Astrocyte (in vitro differentiated cells and primary cell): Measurements from ENCODE around the gene CNTNAP1. TPM values are rescaled to one million over a fixed set of nuclear protein-coding genes. Genes with fewer than 3 reads are reported as not detected.

Experiments used
- DNase-seq: peaks from one replicate; pipeline ENCODE4 v3.0.0-alpha.2; 2010; ENCODE audit warnings: low read depth
- FAIRE-seq: peaks from 2 replicates; lab custom pipeline; 2011; peaks lifted over from hg19 to GRCh38; lab: Jason Lieb, UNC
- H2AFZ ChIP-seq: 2 replicates; pipeline ENCODE4 v1.6.0; 2012; ENCODE audit warnings: low read depth, low read length, inconsistent platforms
- H3K27ac ChIP-seq: 2 replicates; pipeline ENCODE4 v1.5.1; 2011; ENCODE audit warnings: low read depth, low read length, inconsistent platforms
- H3K27me3 ChIP-seq: 2 replicates; pipeline ENCODE4 v1.6.0; 2011; ENCODE audit warnings: low read length, inconsistent platforms; ENCODE audit not compliant: insufficient read depth
- H3K36me3 ChIP-seq: 2 replicates; pipeline ENCODE4 v1.5.1; 2011; ENCODE audit warnings: low read length, inconsistent platforms; ENCODE audit not compliant: insufficient read depth
- H3K4me1 ChIP-seq: 2 replicates; pipeline ENCODE4 v1.5.1; 2011; ENCODE audit warnings: low read length, inconsistent platforms; ENCODE audit not compliant: insufficient read depth
- H3K4me2 ChIP-seq: 2 replicates; pipeline ENCODE4 v1.6.0; 2012; ENCODE audit warnings: low read length, inconsistent platforms
- H3K4me3 ChIP-seq: 2 replicates; pipeline ENCODE4 v1.5.1; 2011; ENCODE audit warnings: low read depth, mild to moderate bottlenecking, low read length, inconsistent platforms; ENCODE audit not compliant: insufficient read depth
- H3K79me2 ChIP-seq: 2 replicates; pipeline ENCODE4 v1.6.0; 2012; ENCODE audit warnings: mild to moderate bottlenecking, low read length, inconsistent platforms; ENCODE audit not compliant: insufficient read depth
- H3K9ac ChIP-seq: 2 replicates; pipeline ENCODE4 v1.6.0; 2012; ENCODE audit warnings: mild to moderate bottlenecking, low read length, inconsistent platforms
- H3K9me3 ChIP-seq: 2 replicates; pipeline ENCODE4 v1.5.1; 2012; ENCODE audit warnings: low read depth, mild to moderate bottlenecking, low read length, inconsistent platforms; ENCODE audit not compliant: insufficient read depth
- H4K20me1 ChIP-seq: 2 replicates; pipeline ENCODE4 v1.6.0; 2012; ENCODE audit warnings: low read length, inconsistent platforms; ENCODE audit not compliant: insufficient read depth
- H3K27ac Mint-ChIP-seq: one replicate; pipeline ENCODE4 v1.8.0; 2021; ENCODE audit warnings: mild to moderate bottlenecking, mixed read lengths; ENCODE audit not compliant: unreplicated experiment
- H3K27me3 Mint-ChIP-seq: one replicate; pipeline ENCODE4 v1.8.0; 2021; ENCODE audit warnings: low read depth, mixed read lengths; ENCODE audit not compliant: unreplicated experiment
- H3K36me3 Mint-ChIP-seq: one replicate; pipeline ENCODE4 v1.8.0; 2021; ENCODE audit warnings: low read depth, mixed read lengths; ENCODE audit not compliant: unreplicated experiment
- H3K4me1 Mint-ChIP-seq: one replicate; pipeline ENCODE4 v1.8.0; 2021; ENCODE audit warnings: low read depth, mixed read lengths; ENCODE audit not compliant: unreplicated experiment
- H3K4me3 Mint-ChIP-seq: one replicate; pipeline ENCODE4 v1.8.0; 2021; ENCODE audit warnings: mild to moderate bottlenecking, moderate library complexity, mixed read lengths; ENCODE audit not compliant: unreplicated experiment
- H3K9me3 Mint-ChIP-seq: one replicate; pipeline ENCODE4 v1.8.0; 2021; ENCODE audit warnings: mild to moderate bottlenecking, mixed read lengths; ENCODE audit not compliant: unreplicated experiment
- EZH2 ChIP-seq: IDR thresholded peaks from 2 replicates; pipeline ENCODE4 v1.6.1; 2012; ENCODE audit warnings: mild to moderate bottlenecking, low read length, inconsistent platforms; ENCODE audit not compliant: insufficient read depth
- total RNA-seq: library from RNA; stranded (reverse); gene quantifications from 2 replicates; pipeline ENCODE4 v1.2.1, GENCODE V29; 2021
- TF ChIP-seq, protein P1 (sequence below): IDR thresholded peaks from 2 replicates; pipeline ENCODE4 v1.5.1; 2011; ENCODE audit warnings: low read depth, mild to moderate bottlenecking, inconsistent platforms, low read length, moderate library complexity; ENCODE audit not compliant: insufficient read depth

Gene CNTNAP1
- total RNA-seq, 1 donor from 2014 or later = 16.4 TPM

DNA sequence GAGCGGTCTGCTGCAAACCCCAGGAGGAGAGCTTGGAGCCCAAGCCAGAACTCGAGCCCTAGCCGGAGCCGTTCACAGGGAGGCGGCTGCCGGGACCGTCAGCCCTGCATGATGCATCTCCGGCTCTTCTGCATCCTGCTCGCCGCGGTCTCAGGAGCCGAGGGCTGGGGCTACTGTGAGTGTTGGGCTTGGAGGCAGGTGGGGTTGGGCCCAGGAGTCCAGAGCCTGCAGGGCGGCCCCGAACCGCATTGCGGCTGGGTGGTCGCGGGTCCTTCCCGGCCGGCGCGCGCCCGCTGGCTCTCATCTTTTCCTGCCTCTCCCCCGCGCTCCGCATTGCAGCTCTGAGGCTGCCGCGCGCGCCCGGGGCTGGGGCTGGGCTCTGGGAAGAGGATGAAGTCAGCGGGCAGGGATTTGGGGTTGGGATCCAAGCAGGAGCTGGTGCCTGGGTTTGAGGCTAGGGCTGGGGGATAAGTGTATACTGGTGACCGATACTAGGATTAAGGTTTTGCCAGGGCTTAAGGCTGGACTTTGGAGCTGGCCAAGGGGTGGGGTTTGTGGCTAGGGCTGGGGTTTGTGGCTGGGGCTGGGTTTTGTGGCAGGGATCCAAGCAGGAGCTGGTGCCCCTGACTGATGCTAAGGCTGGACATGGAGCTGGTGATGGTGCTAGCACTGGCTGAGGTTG, 532 bp downstream of the CNTNAP1 start:
- FAIRE-seq (no peak), DNase-seq (peak; percentile 55)
- peaks cover 29% of the 10 kb centered on the region for H3K27me3 ChIP-seq
- Mint-ChIP-seq H3K36me3 (peaks cover 6% of the 10 kb centered on the region), H3K4me3 (peak overlapping the region; percentile 85), H3K9me3 (no peaks in the 10 kb centered on the region), H3K27ac (peak overlapping the region; percentile 69), H3K4me1 (peaks cover 15% of the 10 kb centered on the region), H3K27me3 (peaks cover 9% of the 10 kb centered on the region)
- H2AFZ ChIP-seq = peak overlapping the region; percentile 81
- H3K4me2 ChIP-seq = peak overlapping the region; percentile 92
- H3K4me1 ChIP-seq = peaks cover 35% of the 10 kb centered on the region
- H3K9me3 ChIP-seq = peaks cover 9% of the 10 kb centered on the region
- H4K20me1 ChIP-seq = peaks cover 12% of the 10 kb centered on the region
- peak overlapping the region; percentile 64 for H3K9ac ChIP-seq
- H3K4me3 ChIP-seq = peak overlapping the region; percentile 62
- TF ChIP-seq, protein P1, sequence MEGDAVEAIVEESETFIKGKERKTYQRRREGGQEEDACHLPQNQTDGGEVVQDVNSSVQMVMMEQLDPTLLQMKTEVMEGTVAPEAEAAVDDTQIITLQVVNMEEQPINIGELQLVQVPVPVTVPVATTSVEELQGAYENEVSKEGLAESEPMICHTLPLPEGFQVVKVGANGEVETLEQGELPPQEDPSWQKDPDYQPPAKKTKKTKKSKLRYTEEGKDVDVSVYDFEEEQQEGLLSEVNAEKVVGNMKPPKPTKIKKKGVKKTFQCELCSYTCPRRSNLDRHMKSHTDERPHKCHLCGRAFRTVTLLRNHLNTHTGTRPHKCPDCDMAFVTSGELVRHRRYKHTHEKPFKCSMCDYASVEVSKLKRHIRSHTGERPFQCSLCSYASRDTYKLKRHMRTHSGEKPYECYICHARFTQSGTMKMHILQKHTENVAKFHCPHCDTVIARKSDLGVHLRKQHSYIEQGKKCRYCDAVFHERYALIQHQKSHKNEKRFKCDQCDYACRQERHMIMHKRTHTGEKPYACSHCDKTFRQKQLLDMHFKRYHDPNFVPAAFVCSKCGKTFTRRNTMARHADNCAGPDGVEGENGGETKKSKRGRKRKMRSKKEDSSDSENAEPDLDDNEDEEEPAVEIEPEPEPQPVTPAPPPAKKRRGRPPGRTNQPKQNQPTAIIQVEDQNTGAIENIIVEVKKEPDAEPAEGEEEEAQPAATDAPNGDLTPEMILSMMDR = no peak
- TF ChIP-seq EZH2 = no peak
- H3K79me2 ChIP-seq = no peaks in the 10 kb centered on the region
- no peak overlapping the region for H3K27ac ChIP-seq
- H3K36me3 ChIP-seq = no peaks in the 10 kb centered on the region

DNA sequence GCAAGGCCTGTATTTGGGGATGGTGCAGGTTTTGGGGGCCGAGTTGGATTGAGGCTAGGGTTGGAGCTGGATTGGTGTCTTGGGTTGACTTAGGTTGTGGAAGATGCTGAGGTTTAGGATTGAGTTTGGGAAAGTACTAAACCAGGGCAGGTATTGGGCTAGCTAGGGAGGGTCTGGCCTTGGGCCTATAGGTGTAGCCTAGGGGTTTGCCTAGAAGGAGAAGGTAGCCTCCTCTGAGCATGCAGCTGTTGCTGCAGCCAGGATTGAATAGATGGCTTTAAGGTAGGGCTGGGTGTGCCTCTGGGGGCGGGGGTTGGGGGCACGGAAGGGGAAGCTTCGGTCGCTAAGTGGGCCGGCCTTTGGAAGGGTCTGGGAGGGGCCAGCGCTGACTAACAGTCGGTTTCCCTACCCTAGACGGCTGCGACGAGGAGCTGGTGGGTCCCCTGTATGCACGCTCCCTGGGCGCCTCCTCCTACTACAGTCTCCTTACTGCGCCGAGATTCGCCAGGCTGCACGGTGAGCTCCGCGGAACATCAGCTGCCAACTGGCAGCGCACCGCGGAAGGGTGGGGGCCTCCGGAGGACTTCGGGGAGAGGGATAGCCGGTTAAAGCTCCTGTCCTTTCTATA, 1.2 kb downstream of the CNTNAP1 start:
- H3K4me1 Mint-ChIP-seq = peaks cover 12% of the 10 kb centered on the region
- Histone ChIP-seq H3K4me2 (peak overlapping the region; percentile 92), H4K20me1 (peaks cover 12% of the 10 kb centered on the region), H3K36me3 (no peaks in the 10 kb centered on the region), H3K9me3 (peaks cover 9% of the 10 kb centered on the region), H2AFZ (peak overlapping the region; percentile 81), H3K4me1 (peaks cover 31% of the 10 kb centered on the region), H3K9ac (peak overlapping the region; percentile 64), H3K4me3 (peak overlapping the region; percentile 62), H3K79me2 (no peaks in the 10 kb centered on the region), H3K27me3 (peaks cover 33% of the 10 kb centered on the region), H3K27ac (no peak overlapping the region)
- H3K27me3 Mint-ChIP-seq = peaks cover 9% of the 10 kb centered on the region
- peak overlapping the region; percentile 85 for H3K4me3 Mint-ChIP-seq
- TF ChIP-seq, protein P1 = no peak
- TF ChIP-seq EZH2 = no peak
- peak; percentile 51 for DNase-seq
- no peak for FAIRE-seq
- peaks cover 10% of the 10 kb centered on the region for H3K36me3 Mint-ChIP-seq
- H3K9me3 Mint-ChIP-seq = no peaks in the 10 kb centered on the region
- peak overlapping the region; percentile 69 for H3K27ac Mint-ChIP-seq
